Calu3 (cell line): ENCODE data around the gene RGS14. TPM values are rescaled to one million over a fixed set of nuclear protein-coding genes. Genes with fewer than 3 reads are reported as not detected.

Experiments
- BruUV-seq: library from RNA; stranded (reverse); fragments of 400-500 nt; replicated peaks from 2 replicates; lab custom pipeline; 2021; lab: Mats Ljungman, UMichigan
- CTCF ChIA-PET: fragments of 300-600 bp; sonication (Branson Sonifier 250); formaldehyde crosslinking; loops from one replicate; lab custom pipeline; 2022; ENCODE audit warnings: antibody characterized with exemption; lab: Charles Lee
- DNase-seq: peaks from one replicate; pipeline ENCODE4 v3.0.0; 2022
- H3K27ac Mint-ChIP-seq: one replicate; pipeline ENCODE4 v1.8.0; 2022; ENCODE audit warnings: mixed read lengths; ENCODE audit not compliant: unreplicated experiment
- H3K27me3 Mint-ChIP-seq: one replicate; pipeline ENCODE4 v1.8.0; 2022; ENCODE audit warnings: mixed read lengths; ENCODE audit not compliant: unreplicated experiment
- H3K36me3 Mint-ChIP-seq: one replicate; pipeline ENCODE4 v1.8.0; 2022; ENCODE audit warnings: mild to moderate bottlenecking, moderate library complexity, mixed read lengths; ENCODE audit not compliant: insufficient read depth, unreplicated experiment
- H3K4me1 Mint-ChIP-seq: one replicate; pipeline ENCODE4 v1.8.0; 2022; ENCODE audit warnings: mild to moderate bottlenecking, low read depth, mixed read lengths; ENCODE audit not compliant: unreplicated experiment
- H3K4me3 Mint-ChIP-seq: one replicate; pipeline ENCODE4 v1.8.0; 2022; ENCODE audit warnings: mild to moderate bottlenecking, low read depth, moderate library complexity, mixed read lengths; ENCODE audit not compliant: unreplicated experiment
- H3K9me3 Mint-ChIP-seq: one replicate; pipeline ENCODE4 v1.8.0; 2022; ENCODE audit warnings: low read depth, mixed read lengths; ENCODE audit not compliant: unreplicated experiment
- CTCF ChIP-seq: fragments of 200-600 bp; IDR thresholded peaks from one replicate; pipeline ENCODE4 v1.8.0; 2022; ENCODE audit warnings: antibody characterized with exemption; ENCODE audit not compliant: unreplicated experiment
- intact Hi-C: fragments of 100-400 bp; cut with micrococcal nuclease; formaldehyde crosslinking; loops from one replicate; pipeline ENCODE4 v1.10.0; 2022; ENCODE audit not compliant: unreplicated experiment
- total RNA-seq: library from RNA; stranded (reverse); gene quantifications from 2 replicates; pipeline ENCODE4 v1.2.3, GENCODE V29; 2022

Gene RGS14
- total RNA-seq, 1 experiment from 2014 or later = 12.9 TPM

GRCh38 chr5:177404641-177405179 lies 47.0 kb downstream of the RGS14 start:
- BruUV-seq = no TSS peak
- CTCF ChIA-PET = interaction anchor here (0.9 to 5.2 kb wide), 16 partner anchors 12 to 96 kb away, joined by 3 to 94 read pairs (median 11); partner anchors contain the start of genes GRK6, LMAN2 and PRR7
- Mint-ChIP-seq H3K27ac (peak overlapping the region; percentile 60), H3K36me3 (peaks cover 35% of the 10 kb centered on the region), H3K4me1 (peaks cover 9% of the 10 kb centered on the region), H3K9me3 (no peaks in the 10 kb centered on the region), H3K4me3 (peak overlapping the region; percentile 77), H3K27me3 (no peaks in the 10 kb centered on the region)
- intact Hi-C loops = loop anchor here (2.0 kb wide), 1 partner anchor 96 kb away; no protein-coding TSS in a partner anchor
- DNase-seq = no peak
- no peak for TF ChIP-seq CTCF

GRCh38 chr5:177405312-177405711 lies 47.6 kb downstream of the RGS14 start:
- BruUV-seq = no TSS peak
- Mint-ChIP-seq H3K4me3 (peak overlapping the region; percentile 77), H3K36me3 (peaks cover 35% of the 10 kb centered on the region), H3K27me3 (no peaks in the 10 kb centered on the region), H3K9me3 (no peaks in the 10 kb centered on the region), H3K27ac (peak overlapping the region; percentile 60), H3K4me1 (peaks cover 9% of the 10 kb centered on the region)
- CTCF ChIA-PET = interaction anchor here (2.3 to 5.2 kb wide), 4 partner anchors 14 to 51 kb away, joined by 7 to 94 read pairs (median 68); partner anchors contain the start of gene PRR7
- intact Hi-C loops = loop anchor here (2.0 kb wide), 1 partner anchor 95 kb away; no protein-coding TSS in a partner anchor
- DNase-seq = no peak
- TF ChIP-seq CTCF = no peak

- Mint-ChIP-seq H3K36me3 (peaks cover 35% of the 10 kb centered on the region), H3K4me1 (peaks cover 9% of the 10 kb centered on the region), H3K27ac (no peak overlapping the region), H3K27me3 (no peaks in the 10 kb centered on the region), H3K9me3 (no peaks in the 10 kb centered on the region), H3K4me3 (no peak overlapping the region)
- TF ChIP-seq CTCF = no peak
- no peak for DNase-seq
- no TSS peak for BruUV-seq
- intact Hi-C loops = loop anchor here (2.0 kb wide), 1 partner anchor 95 kb away; no protein-coding TSS in a partner anchor
- CTCF ChIA-PET = interaction anchor here (4.1 to 5.2 kb wide), 2 partner anchors 15 to 41 kb away, joined by 57 to 94 read pairs; partner anchors contain the start of gene PRR7
These were observed 48.1 kb downstream of the RGS14 start for GRCh38 chr5:177405805-177406204.

- Mint-ChIP-seq H3K9me3 (no peaks in the 10 kb centered on the region), H3K27ac (no peak within 1 kb of the TSS), H3K36me3 (peaks cover 12% of the 10 kb centered on the region), H3K27me3 (no peaks in the 10 kb centered on the region), H3K4me1 (peaks cover 9% of the 10 kb centered on the region), H3K4me3 (no peak within 1 kb of the TSS)
- CTCF ChIA-PET = interaction anchor here (0.5 to 1.2 kb wide), 3 partner anchors 9 to 43 kb away, joined by 3 to 6 read pairs (median 4); no protein-coding TSS in a partner anchor
- no peak for DNase-seq
- intact Hi-C loops = no loop called here
- BruUV-seq = no TSS peak
- no peak for TF ChIP-seq CTCF
These were observed 51.5 kb downstream of the RGS14 start, which contains the start of gene F12 for GRCh38 chr5:177409043-177409801. TSS of gene F12 (minus strand) at chr5:177409564. CDS start at chr5:177409527, 37 bp downstream.
